ENCODE data around the gene SMARCAL1.

SMARCAL1 gene

DNA sequence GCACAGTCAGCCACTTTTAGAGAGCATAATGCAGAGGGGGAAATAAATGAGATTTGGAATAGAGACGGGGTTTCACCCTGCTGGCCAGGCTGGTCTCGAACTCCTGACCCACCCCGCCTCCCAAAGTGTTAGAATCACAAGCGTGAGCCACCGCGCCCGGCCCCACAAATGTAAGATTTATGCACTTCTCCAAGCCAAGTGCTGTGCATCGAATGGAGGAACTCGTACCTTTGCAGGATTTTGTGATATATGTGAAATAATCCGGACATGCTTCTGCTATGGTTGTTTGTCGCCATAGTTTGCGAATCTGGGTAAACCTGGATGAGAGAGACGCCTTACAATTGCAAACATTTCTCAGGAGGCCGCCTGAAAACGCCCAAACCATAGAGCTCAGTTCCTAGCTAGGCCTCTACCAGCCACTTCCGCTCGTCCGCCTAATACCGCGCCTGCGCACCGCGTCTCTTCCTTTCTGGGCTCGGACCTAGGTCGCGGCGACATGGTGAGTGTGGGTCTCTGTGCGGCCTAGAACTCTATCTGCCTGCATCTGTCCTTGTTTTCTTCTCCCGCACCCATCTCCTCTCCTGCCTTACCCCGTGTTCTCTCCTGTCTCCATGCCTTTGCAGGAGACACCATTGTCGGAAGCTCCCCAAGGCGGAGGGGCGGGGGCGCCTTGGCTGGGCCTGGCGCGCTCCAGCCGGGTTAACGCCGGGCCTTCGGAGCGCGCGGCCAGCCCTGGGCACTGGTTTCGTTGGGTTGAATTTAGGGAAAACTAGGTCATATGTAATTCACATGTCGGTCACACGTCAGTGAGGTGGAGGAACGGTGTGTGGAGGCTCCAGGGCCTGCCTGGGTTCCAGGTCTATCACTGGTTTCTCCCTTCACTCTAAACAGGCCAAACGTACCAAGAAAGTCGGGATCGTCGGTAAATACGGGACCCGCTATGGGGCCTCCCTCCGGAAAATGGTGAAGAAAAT is 86.4 kb downstream of the SMARCAL1 start, which contains the start of gene RPL37A:
Gene RPL37A, plus strand, starts transcription at position 466 of the 974 bp plus-strand sequence. Its CDS starts 31 bp downstream, at position 497.
- TF ChIP-seq, protein P1, sequence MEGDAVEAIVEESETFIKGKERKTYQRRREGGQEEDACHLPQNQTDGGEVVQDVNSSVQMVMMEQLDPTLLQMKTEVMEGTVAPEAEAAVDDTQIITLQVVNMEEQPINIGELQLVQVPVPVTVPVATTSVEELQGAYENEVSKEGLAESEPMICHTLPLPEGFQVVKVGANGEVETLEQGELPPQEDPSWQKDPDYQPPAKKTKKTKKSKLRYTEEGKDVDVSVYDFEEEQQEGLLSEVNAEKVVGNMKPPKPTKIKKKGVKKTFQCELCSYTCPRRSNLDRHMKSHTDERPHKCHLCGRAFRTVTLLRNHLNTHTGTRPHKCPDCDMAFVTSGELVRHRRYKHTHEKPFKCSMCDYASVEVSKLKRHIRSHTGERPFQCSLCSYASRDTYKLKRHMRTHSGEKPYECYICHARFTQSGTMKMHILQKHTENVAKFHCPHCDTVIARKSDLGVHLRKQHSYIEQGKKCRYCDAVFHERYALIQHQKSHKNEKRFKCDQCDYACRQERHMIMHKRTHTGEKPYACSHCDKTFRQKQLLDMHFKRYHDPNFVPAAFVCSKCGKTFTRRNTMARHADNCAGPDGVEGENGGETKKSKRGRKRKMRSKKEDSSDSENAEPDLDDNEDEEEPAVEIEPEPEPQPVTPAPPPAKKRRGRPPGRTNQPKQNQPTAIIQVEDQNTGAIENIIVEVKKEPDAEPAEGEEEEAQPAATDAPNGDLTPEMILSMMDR (IDR thresholded peaks at IDR 0.05; ENCODE audit: poor library complexity, severe bottlenecking) = no peak

DNA sequence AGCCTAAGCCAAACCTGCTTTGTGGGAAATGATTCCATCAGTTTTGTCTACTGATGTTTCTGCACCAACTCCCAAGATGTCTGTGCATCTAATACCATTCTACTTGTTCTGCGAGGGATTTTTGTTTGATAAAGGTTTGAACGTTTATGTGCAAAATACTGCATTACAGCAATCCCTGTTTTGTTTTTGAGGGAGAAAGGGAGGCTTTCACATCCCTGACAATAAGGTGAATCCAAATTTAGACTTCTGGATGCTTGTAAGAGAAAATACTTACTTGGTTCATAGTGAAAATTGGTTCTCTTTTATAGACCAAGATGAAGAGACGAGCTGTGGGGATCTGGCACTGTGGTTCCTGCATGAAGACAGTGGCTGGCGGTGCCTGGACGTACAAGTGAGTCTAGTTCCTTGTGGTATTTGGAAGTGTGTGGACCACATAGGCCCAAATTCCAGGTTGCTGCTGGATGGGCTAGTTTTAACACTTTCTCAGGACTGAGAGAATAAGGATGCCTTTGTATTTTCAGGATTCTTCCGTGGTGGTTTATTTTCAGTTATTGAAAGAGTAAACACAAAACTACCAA is 87.4 kb downstream of the SMARCAL1 start:
- no peaks in the 10 kb centered on the region for H3K9me3 ChIP-seq (ENCODE audit: severe bottlenecking)
- no peak for ATAC-seq (ENCODE audit: low read depth)
- H3K4me3 ChIP-seq (ENCODE audit: severe bottlenecking) = peak overlapping the region; percentile 65
- H3K27me3 ChIP-seq (ENCODE audit: insufficient read depth, poor library complexity, severe bottlenecking) = no peaks in the 10 kb centered on the region
- TF ChIP-seq, protein P1 (IDR thresholded peaks at IDR 0.05; ENCODE audit: poor library complexity, severe bottlenecking) = no peak
- H3K4me1 ChIP-seq (ENCODE audit: insufficient read depth, poor library complexity, severe bottlenecking) = peaks cover 22% of the 10 kb centered on the region
- DNase-seq (ENCODE audit: low spot score) = no peak
- peak overlapping the region; percentile 82 for H3K27ac ChIP-seq (ENCODE audit: poor library complexity, severe bottlenecking)
- peaks cover 58% of the 10 kb centered on the region for H3K36me3 ChIP-seq (ENCODE audit: low read depth)

More for the DNA sequence above, 86.4 kb downstream of the SMARCAL1 start, which contains the start of gene RPL37A:
- ATAC-seq (ENCODE audit: low read depth) (peak; percentile 91), DNase-seq (ENCODE audit: low spot score) (peak; percentile 93)
- Histone ChIP-seq H3K9me3 (ENCODE audit: severe bottlenecking) (no peaks in the 10 kb centered on the region), H3K4me3 (ENCODE audit: severe bottlenecking) (peak within 1 kb of the TSS; percentile 65), H3K27ac (ENCODE audit: poor library complexity, severe bottlenecking) (peak within 1 kb of the TSS; percentile 82), H3K36me3 (ENCODE audit: low read depth) (peaks cover 48% of the 10 kb centered on the region), H3K27me3 (ENCODE audit: insufficient read depth, poor library complexity, severe bottlenecking) (no peaks in the 10 kb centered on the region), H3K4me1 (ENCODE audit: insufficient read depth, poor library complexity, severe bottlenecking) (peaks cover 23% of the 10 kb centered on the region)

DNA sequence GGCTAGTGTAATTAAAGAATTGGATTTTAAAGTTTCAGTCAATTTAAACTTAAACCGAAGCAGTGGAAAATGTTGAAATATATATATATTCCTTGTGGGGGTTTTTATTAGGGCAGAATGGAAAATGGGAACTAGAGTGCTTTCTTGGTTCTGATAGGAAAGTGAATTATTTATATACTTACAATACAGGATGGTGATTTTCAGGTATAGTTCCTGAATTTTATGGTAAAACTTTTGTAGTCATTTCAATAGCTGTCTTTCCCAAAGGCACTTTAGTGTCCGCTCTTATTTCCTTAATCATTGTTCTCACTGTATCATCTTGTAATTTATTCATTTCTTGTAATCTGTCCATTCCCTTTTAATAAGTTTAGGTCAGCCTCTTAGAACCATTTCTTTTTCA is 88.3 kb downstream of the SMARCAL1 start:
- ATAC-seq (ENCODE audit: low read depth) (no peak), DNase-seq (ENCODE audit: low spot score) (no peak)
- Histone ChIP-seq H3K27me3 (ENCODE audit: insufficient read depth, poor library complexity, severe bottlenecking) (no peaks in the 10 kb centered on the region), H3K4me3 (ENCODE audit: severe bottlenecking) (peak overlapping the region; percentile 65), H3K36me3 (ENCODE audit: low read depth) (peaks cover 67% of the 10 kb centered on the region), H3K9me3 (ENCODE audit: severe bottlenecking) (no peaks in the 10 kb centered on the region), H3K27ac (ENCODE audit: poor library complexity, severe bottlenecking) (peak overlapping the region; percentile 82), H3K4me1 (ENCODE audit: insufficient read depth, poor library complexity, severe bottlenecking) (peaks cover 19% of the 10 kb centered on the region)
- TF ChIP-seq, protein P1 (IDR thresholded peaks at IDR 0.05; ENCODE audit: poor library complexity, severe bottlenecking) = no peak

DNA sequence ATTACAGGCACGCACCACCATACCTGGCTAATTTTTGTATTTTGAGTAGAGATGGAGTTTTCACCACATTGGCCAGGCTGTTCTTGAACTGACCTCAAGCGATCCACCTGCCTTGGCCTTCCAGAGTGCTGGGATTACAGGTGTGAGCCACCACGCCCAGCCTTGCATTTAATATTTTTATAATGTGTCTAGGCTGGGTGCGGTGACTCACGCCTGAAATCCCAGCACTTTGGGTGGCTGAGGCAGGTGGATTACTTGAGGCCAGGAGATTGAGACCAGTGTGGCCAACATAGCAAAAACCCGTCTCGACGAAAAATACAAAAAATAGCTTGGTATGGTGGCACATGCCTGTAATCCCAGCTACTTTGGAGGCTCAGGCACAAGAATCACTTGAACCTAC is 89.6 kb downstream of the SMARCAL1 start:
- H3K4me1 ChIP-seq (ENCODE audit: insufficient read depth, poor library complexity, severe bottlenecking) = peaks cover 16% of the 10 kb centered on the region
- no peak for DNase-seq (ENCODE audit: low spot score)
- H3K27me3 ChIP-seq (ENCODE audit: insufficient read depth, poor library complexity, severe bottlenecking) = no peaks in the 10 kb centered on the region
- H3K36me3 ChIP-seq (ENCODE audit: low read depth) = peaks cover 77% of the 10 kb centered on the region
- H3K27ac ChIP-seq (ENCODE audit: poor library complexity, severe bottlenecking) = peak overlapping the region; percentile 82
- TF ChIP-seq, protein P1 (IDR thresholded peaks at IDR 0.05; ENCODE audit: poor library complexity, severe bottlenecking) = no peak
- no peaks in the 10 kb centered on the region for H3K9me3 ChIP-seq (ENCODE audit: severe bottlenecking)
- no peak for ATAC-seq (ENCODE audit: low read depth)
- H3K4me3 ChIP-seq (ENCODE audit: severe bottlenecking) = no peak overlapping the region
